ENCODE results near the gene MRPL34.

The MRPL34 gene

DNA sequence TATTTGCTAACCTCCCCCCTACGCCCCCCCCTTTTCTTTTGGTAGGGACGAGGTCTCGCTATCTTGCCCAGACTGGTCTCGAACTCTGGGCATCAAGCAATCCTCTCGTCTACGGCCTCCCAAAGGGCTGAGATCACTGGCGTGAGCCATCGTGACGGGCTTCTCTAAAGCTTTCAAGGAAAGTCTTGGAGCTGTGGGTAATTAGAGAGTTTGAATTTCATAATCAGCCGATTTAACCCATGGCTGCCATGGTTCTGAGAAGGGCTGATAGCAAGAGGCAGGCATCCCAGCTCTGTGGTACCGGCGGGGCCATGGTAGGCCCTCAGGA, 1.8 kb upstream of the MRPL34 start:
- TF ChIP-seq, protein P1, sequence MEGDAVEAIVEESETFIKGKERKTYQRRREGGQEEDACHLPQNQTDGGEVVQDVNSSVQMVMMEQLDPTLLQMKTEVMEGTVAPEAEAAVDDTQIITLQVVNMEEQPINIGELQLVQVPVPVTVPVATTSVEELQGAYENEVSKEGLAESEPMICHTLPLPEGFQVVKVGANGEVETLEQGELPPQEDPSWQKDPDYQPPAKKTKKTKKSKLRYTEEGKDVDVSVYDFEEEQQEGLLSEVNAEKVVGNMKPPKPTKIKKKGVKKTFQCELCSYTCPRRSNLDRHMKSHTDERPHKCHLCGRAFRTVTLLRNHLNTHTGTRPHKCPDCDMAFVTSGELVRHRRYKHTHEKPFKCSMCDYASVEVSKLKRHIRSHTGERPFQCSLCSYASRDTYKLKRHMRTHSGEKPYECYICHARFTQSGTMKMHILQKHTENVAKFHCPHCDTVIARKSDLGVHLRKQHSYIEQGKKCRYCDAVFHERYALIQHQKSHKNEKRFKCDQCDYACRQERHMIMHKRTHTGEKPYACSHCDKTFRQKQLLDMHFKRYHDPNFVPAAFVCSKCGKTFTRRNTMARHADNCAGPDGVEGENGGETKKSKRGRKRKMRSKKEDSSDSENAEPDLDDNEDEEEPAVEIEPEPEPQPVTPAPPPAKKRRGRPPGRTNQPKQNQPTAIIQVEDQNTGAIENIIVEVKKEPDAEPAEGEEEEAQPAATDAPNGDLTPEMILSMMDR (IDR thresholded peaks at IDR 0.05; ENCODE audit: insufficient read depth, low read length, poor library complexity, severe bottlenecking) = no peak
- no peak overlapping the region for H3K4me3 ChIP-seq (replicated peaks; ENCODE audit: low read depth, low read length)
- H3K27me3 ChIP-seq (replicated peaks; ENCODE audit: control insufficient read depth, insufficient read depth, low read length) = no peaks in the 10 kb centered on the region
- DNase-seq (ENCODE audit: extremely low read depth, insufficient read length) = no peak
- peaks cover 2% of the 10 kb centered on the region; the same call in 1 of the 2 replicates for H3K36me3 ChIP-seq (ENCODE audit: control insufficient read depth, insufficient read depth, low read length)

DNA sequence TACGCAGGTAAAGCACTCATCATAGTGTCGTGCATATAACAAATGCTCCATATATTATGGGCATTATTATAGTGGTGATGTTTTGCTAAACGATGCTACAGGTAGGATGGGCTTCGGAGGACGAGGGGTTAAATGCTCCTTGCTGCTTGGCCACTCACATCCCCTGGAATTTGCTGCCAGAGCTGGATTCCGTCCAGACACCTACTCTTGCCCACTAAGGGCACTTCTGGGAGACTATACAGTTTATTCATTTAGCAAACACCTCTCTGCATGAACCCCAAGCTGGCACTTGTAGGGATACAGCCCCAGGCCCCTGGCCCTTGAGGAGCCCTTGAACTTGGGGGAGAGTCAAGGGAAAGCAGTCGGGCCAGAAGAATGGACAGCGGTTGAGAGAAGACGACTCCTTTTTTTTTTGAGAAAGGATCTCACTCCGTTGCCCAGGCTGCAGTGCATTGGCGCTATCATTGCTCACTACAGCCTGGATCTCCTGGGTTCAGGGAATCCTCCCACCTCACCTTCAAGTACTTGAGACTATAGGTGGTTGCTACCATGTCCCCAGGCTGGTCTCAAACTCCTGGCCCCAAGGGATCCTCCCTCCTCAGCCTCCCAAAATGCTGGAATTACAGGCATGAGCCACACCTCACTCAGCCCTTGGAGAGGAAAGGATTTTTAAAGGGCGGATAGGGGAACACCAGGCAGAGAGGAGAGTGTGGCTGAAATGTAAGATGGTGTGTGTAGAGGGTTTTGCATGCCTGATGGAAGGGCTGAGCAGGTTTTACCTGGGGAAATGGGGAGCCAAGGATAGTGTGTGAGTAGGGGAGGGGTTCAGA, 1.1 kb upstream of the MRPL34 start:
- Histone ChIP-seq H3K27me3 (replicated peaks; ENCODE audit: control insufficient read depth, insufficient read depth, low read length) (no peaks in the 10 kb centered on the region), H3K36me3 (ENCODE audit: control insufficient read depth, insufficient read depth, low read length) (peaks cover 2% of the 10 kb centered on the region; the same call in 1 of the 2 replicates), H3K4me3 (replicated peaks; ENCODE audit: low read depth, low read length) (no peak overlapping the region)
- no peak for DNase-seq (ENCODE audit: extremely low read depth, insufficient read length)
- TF ChIP-seq, protein P1 (IDR thresholded peaks at IDR 0.05; ENCODE audit: insufficient read depth, low read length, poor library complexity, severe bottlenecking) = no peak

DNA sequence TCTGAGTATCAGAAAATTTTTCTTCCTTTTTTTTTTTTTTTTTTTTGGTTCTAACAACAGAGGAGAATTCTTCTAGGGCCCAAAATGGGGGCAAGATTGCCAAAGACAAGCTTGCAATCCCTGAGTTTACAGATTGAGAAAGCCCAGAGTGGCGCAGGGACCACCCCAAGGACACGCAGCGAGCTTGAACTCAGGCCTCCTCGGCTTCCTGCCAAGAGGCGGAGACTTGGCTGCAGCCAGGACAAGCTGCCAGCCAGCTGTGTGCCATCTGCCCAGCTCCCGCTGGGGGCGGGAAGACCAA, 506 bp upstream of the MRPL34 start:
- TF ChIP-seq, protein P1 (IDR thresholded peaks at IDR 0.05; ENCODE audit: insufficient read depth, low read length, poor library complexity, severe bottlenecking) = no peak
- peaks cover 2% of the 10 kb centered on the region; the same call in 1 of the 2 replicates for H3K36me3 ChIP-seq (ENCODE audit: control insufficient read depth, insufficient read depth, low read length)

DNA sequence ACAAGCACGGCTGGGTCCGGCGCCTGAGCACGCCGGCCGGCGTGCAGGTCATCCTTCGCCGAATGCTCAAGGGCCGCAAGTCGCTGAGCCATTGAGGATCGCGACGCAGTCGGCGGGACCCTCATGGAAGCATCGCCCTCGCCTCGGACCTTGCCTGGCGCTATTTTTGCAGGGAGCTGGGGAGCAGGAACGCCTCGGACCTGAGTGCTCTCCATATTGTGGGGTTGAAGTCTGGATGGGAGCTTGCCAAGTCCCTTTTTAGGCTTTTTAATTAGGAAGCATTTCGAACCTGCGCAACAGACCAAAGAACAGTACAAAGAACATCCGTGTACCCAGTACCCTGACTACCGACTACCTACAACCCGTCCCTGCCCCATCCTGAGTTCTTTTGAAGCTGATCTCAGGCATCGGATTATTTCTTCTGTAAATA, 628 bp downstream of the MRPL34 start:
- Histone ChIP-seq H3K4me3 (replicated peaks; ENCODE audit: low read depth, low read length) (peak overlapping the region; percentile 82), H3K27me3 (replicated peaks; ENCODE audit: control insufficient read depth, insufficient read depth, low read length) (no peaks in the 10 kb centered on the region), H3K36me3 (ENCODE audit: control insufficient read depth, insufficient read depth, low read length) (peaks cover 1% of the 10 kb centered on the region)
- no peak for DNase-seq (ENCODE audit: extremely low read depth, insufficient read length)
- TF ChIP-seq, protein P1 (IDR thresholded peaks at IDR 0.05; ENCODE audit: insufficient read depth, low read length, poor library complexity, severe bottlenecking) = no peak

More for the DNA sequence above, 506 bp upstream of the MRPL34 start:
- H3K27me3 ChIP-seq (replicated peaks; ENCODE audit: control insufficient read depth, insufficient read depth, low read length) = no peaks in the 10 kb centered on the region
- peak overlapping the region; percentile 82 for H3K4me3 ChIP-seq (replicated peaks; ENCODE audit: low read depth, low read length)
- no peak for DNase-seq (ENCODE audit: extremely low read depth, insufficient read length)

DNA sequence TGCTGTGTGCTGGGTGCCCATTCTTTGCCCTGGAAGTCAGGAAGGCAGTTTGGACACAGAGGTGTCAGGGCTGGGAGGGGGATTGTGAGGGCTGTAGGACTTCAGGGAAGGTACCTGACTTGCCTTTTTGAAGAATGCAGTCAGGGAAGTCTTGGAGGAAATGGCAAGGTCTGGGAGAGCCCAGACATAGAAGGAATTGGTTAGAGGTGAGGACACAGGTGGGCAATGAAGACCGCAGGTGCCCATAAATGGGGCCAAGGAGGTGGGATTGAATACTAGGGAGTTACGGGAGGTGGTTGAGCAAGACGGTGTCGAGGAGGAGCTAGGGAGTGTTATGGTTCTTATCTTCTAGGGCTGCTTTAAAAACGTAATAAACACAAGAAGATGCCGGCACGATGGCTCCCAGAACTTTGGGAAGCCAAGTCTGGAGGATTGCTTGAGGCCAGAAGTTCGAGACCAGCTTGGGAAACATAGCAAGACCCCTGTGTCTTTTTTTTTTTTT, 2.3 kb downstream of the MRPL34 start:
- peaks cover 5% of the 10 kb centered on the region for H3K36me3 ChIP-seq (ENCODE audit: control insufficient read depth, insufficient read depth, low read length)
- no peak for DNase-seq (ENCODE audit: extremely low read depth, insufficient read length)
- no peak overlapping the region for H3K4me3 ChIP-seq (replicated peaks; ENCODE audit: low read depth, low read length)
- TF ChIP-seq, protein P1 (IDR thresholded peaks at IDR 0.05; ENCODE audit: insufficient read depth, low read length, poor library complexity, severe bottlenecking) = no peak
- no peaks in the 10 kb centered on the region for H3K27me3 ChIP-seq (replicated peaks; ENCODE audit: control insufficient read depth, insufficient read depth, low read length)

All from GM06990 (cell line).